ENCODE measurements around the gene GRK5.

Gene GRK5

DNA sequence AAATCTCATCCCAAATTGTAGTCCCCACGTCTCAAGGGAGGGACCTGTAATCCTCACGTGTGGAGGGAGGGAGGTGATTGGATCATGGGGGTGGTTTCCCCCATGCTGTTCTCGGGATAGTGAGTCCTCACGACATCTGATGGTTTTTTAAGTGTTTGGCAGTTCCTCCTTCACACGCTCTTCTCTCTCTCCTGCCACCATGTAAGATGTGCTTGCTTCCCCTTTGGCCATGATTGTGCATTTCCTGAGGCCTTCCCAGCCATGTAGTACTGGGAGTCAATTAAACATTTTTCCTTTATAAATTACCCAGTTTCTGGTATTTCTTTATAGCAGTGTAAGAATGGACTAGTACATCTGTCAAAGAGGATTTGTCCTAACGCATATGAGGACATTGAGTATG, 275.6 kb downstream of the GRK5 start:
- no peak for TF ChIP-seq EZH2phosphoT487 (conservative IDR thresholded peaks at IDR 0.05; ENCODE audit: low read length)
- TF ChIP-seq, protein P1, sequence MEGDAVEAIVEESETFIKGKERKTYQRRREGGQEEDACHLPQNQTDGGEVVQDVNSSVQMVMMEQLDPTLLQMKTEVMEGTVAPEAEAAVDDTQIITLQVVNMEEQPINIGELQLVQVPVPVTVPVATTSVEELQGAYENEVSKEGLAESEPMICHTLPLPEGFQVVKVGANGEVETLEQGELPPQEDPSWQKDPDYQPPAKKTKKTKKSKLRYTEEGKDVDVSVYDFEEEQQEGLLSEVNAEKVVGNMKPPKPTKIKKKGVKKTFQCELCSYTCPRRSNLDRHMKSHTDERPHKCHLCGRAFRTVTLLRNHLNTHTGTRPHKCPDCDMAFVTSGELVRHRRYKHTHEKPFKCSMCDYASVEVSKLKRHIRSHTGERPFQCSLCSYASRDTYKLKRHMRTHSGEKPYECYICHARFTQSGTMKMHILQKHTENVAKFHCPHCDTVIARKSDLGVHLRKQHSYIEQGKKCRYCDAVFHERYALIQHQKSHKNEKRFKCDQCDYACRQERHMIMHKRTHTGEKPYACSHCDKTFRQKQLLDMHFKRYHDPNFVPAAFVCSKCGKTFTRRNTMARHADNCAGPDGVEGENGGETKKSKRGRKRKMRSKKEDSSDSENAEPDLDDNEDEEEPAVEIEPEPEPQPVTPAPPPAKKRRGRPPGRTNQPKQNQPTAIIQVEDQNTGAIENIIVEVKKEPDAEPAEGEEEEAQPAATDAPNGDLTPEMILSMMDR (IDR thresholded peaks at IDR 0.05; ENCODE audit: insufficient read depth, low read length, poor library complexity, severe bottlenecking), result no peak
- Histone ChIP-seq H3K27ac (ENCODE audit: low read depth, low read length) (no peak overlapping the region), H3K27me3 (ENCODE audit: low read length) (no peaks in the 10 kb centered on the region)

DNA sequence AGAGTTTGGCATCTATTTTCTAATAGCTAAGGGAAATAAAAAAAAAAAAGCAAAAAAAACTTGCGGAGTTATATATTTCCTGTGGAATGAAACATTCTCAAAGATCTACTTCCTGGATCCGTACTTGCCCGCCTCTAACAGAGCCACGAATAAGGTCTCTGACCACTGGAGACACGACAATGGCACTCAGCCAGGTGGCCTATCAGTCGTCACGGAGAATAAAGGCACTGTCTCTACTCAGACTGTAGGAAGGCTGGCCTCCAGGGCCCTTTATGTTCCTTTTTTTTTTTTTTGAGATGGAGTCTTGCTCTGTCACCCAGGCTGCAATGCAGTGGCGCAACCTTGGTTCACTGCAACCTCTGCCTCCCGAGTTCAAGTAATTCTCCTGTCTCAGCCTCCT, 276.5 kb downstream of the GRK5 start:
- H3K36me3 ChIP-seq (ENCODE audit: low read length), result no peaks in the 10 kb centered on the region
- no peak overlapping the region for H2AFZ ChIP-seq (ENCODE audit: low read depth, low read length, severe bottlenecking)
- no peaks in the 10 kb centered on the region; the same call in 1 of the 2 replicates for H3F3A ChIP-seq (ENCODE audit: insufficient read depth)
- H3K9me2 ChIP-seq (replicated peaks; ENCODE audit: insufficient read depth, low read length), result no peaks in the 10 kb centered on the region
- H4K20me1 ChIP-seq (ENCODE audit: low read depth, low read length), result no peaks in the 10 kb centered on the region
- H3K9ac ChIP-seq (ENCODE audit: low read length), result no peak overlapping the region
- no peaks in the 10 kb centered on the region for H3K27me3 ChIP-seq (ENCODE audit: low read length)
- H3K4me2 ChIP-seq (ENCODE audit: low read depth, low read length, poor library complexity, severe bottlenecking), result no peak overlapping the region
- TF ChIP-seq EZH2phosphoT487 (conservative IDR thresholded peaks at IDR 0.05; ENCODE audit: low read length), result no peak
- TF ChIP-seq, protein P1 (IDR thresholded peaks at IDR 0.05; ENCODE audit: insufficient read depth, low read length, poor library complexity, severe bottlenecking), result no peak
- H3K9me3 ChIP-seq (ENCODE audit: insufficient read depth, low read length), result no peaks in the 10 kb centered on the region
- H3K27ac ChIP-seq (ENCODE audit: low read depth, low read length), result no peak overlapping the region
- no peaks in the 10 kb centered on the region for H3K79me2 ChIP-seq (ENCODE audit: insufficient read depth, low read length)
- no peak overlapping the region for H3K4me3 ChIP-seq (ENCODE audit: insufficient read depth, low read length, poor library complexity, severe bottlenecking)

More for the DNA sequence above, 275.6 kb downstream of the GRK5 start:
- no peak overlapping the region for H3K4me3 ChIP-seq (ENCODE audit: insufficient read depth, low read length, poor library complexity, severe bottlenecking)
- no peaks in the 10 kb centered on the region for H4K20me1 ChIP-seq (ENCODE audit: low read depth, low read length)
- H3K9me3 ChIP-seq (ENCODE audit: insufficient read depth, low read length), result no peaks in the 10 kb centered on the region
- no peaks in the 10 kb centered on the region for H3K79me2 ChIP-seq (ENCODE audit: insufficient read depth, low read length)
- H3K9ac ChIP-seq (ENCODE audit: low read length), result no peak overlapping the region
- no peaks in the 10 kb centered on the region for H3K9me2 ChIP-seq (replicated peaks; ENCODE audit: insufficient read depth, low read length)
- H3K4me2 ChIP-seq (ENCODE audit: low read depth, low read length, poor library complexity, severe bottlenecking), result no peak overlapping the region
- peaks cover under 1% of the 10 kb centered on the region for H3F3A ChIP-seq (ENCODE audit: insufficient read depth)
- no peak overlapping the region for H2AFZ ChIP-seq (ENCODE audit: low read depth, low read length, severe bottlenecking)
- no peaks in the 10 kb centered on the region for H3K36me3 ChIP-seq (ENCODE audit: low read length)

DNA sequence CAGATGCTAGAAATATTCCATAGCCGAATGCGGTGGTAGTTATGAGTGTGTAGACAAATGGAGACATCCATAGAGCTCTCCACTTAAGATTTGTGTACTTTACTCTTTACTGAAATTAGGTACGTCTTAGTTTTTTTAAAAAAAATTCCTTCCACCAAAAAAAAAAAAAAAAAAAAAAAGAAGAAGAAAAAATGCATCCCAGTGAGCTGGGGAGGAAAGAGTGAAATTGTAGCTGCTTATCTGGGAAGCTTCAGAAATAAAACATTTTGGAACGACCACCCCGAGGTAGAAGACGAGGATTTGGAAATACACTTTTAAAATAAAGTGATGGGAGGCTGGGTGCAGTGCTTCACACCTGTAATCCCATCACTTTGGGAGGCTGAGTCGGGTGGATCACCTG, 281.3 kb downstream of the GRK5 start:
- Histone ChIP-seq H2AFZ (ENCODE audit: low read depth, low read length, severe bottlenecking) (no peak overlapping the region), H3F3A (ENCODE audit: insufficient read depth) (no peaks in the 10 kb centered on the region)

More for the DNA sequence above, 281.3 kb downstream of the GRK5 start:
- H3K9ac ChIP-seq (ENCODE audit: low read length), result no peak overlapping the region
- no peaks in the 10 kb centered on the region for H3K9me2 ChIP-seq (replicated peaks; ENCODE audit: insufficient read depth, low read length)
- H3K36me3 ChIP-seq (ENCODE audit: low read length), result no peaks in the 10 kb centered on the region
- no peaks in the 10 kb centered on the region for H3K9me3 ChIP-seq (ENCODE audit: insufficient read depth, low read length)
- H3K27ac ChIP-seq (ENCODE audit: low read depth, low read length), result no peak overlapping the region
- TF ChIP-seq EZH2phosphoT487 (conservative IDR thresholded peaks at IDR 0.05; ENCODE audit: low read length), result no peak
- TF ChIP-seq, protein P1 (IDR thresholded peaks at IDR 0.05; ENCODE audit: insufficient read depth, low read length, poor library complexity, severe bottlenecking), result no peak
- H3K4me3 ChIP-seq (ENCODE audit: insufficient read depth, low read length, poor library complexity, severe bottlenecking), result no peak overlapping the region
- H4K20me1 ChIP-seq (ENCODE audit: low read depth, low read length), result no peaks in the 10 kb centered on the region
- no peak overlapping the region for H3K4me2 ChIP-seq (ENCODE audit: low read depth, low read length, poor library complexity, severe bottlenecking)
- H3K79me2 ChIP-seq (ENCODE audit: insufficient read depth, low read length), result no peaks in the 10 kb centered on the region
- no peaks in the 10 kb centered on the region for H3K27me3 ChIP-seq (ENCODE audit: low read length)
